ENCODE measurements around the gene PIH1D1. TPM values are rescaled to one million over a fixed set of nuclear protein-coding genes. Genes with fewer than 3 reads are reported as not detected.

PIH1D1 gene
- total and polyA plus RNA-seq, 2 of the 13 experiments (the other 11 are each of a cell fraction or from before 2014, with no cell fraction given) = 110 to 137 TPM

- TF ChIP-seq, protein P1, sequence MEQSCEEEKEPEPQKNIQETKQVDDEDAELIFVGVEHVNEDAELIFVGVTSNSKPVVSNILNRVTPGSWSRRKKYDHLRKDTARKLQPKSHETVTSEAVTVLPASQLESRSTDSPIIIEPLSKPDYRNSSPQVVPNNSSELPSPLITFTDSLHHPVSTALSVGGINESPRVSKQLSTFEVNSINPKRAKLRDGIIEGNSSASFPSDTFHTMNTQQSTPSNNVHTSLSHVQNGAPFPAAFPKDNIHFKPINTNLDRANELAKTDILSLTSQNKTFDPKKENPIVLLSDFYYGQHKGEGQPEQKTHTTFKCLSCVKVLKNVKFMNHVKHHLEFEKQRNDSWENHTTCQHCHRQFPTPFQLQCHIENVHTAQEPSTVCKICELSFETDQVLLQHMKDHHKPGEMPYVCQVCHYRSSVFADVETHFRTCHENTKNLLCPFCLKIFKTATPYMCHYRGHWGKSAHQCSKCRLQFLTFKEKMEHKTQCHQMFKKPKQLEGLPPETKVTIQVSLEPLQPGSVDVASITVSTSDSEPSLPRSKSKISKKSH (CRISPR knock-in tag; IDR thresholded peaks at IDR 0.05; ENCODE audit: borderline replicate concordance) = no peak
- TF ChIP-seq, protein P2, sequence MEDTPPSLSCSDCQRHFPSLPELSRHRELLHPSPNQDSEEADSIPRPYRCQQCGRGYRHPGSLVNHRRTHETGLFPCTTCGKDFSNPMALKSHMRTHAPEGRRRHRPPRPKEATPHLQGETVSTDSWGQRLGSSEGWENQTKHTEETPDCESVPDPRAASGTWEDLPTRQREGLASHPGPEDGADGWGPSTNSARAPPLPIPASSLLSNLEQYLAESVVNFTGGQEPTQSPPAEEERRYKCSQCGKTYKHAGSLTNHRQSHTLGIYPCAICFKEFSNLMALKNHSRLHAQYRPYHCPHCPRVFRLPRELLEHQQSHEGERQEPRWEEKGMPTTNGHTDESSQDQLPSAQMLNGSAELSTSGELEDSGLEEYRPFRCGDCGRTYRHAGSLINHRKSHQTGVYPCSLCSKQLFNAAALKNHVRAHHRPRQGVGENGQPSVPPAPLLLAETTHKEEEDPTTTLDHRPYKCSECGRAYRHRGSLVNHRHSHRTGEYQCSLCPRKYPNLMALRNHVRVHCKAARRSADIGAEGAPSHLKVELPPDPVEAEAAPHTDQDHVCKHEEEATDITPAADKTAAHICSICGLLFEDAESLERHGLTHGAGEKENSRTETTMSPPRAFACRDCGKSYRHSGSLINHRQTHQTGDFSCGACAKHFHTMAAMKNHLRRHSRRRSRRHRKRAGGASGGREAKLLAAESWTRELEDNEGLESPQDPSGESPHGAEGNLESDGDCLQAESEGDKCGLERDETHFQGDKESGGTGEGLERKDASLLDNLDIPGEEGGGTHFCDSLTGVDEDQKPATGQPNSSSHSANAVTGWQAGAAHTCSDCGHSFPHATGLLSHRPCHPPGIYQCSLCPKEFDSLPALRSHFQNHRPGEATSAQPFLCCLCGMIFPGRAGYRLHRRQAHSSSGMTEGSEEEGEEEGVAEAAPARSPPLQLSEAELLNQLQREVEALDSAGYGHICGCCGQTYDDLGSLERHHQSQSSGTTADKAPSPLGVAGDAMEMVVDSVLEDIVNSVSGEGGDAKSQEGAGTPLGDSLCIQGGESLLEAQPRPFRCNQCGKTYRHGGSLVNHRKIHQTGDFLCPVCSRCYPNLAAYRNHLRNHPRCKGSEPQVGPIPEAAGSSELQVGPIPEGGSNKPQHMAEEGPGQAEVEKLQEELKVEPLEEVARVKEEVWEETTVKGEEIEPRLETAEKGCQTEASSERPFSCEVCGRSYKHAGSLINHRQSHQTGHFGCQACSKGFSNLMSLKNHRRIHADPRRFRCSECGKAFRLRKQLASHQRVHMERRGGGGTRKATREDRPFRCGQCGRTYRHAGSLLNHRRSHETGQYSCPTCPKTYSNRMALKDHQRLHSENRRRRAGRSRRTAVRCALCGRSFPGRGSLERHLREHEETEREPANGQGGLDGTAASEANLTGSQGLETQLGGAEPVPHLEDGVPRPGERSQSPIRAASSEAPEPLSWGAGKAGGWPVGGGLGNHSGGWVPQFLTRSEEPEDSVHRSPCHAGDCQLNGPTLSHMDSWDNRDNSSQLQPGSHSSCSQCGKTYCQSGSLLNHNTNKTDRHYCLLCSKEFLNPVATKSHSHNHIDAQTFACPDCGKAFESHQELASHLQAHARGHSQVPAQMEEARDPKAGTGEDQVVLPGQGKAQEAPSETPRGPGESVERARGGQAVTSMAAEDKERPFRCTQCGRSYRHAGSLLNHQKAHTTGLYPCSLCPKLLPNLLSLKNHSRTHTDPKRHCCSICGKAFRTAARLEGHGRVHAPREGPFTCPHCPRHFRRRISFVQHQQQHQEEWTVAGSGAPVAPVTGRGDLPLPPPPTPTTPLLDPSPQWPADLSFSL (CRISPR knock-in tag; IDR thresholded peaks at IDR 0.05) = no peak
- no peak for TF ChIP-seq KLF11 (CRISPR knock-in tag; IDR thresholded peaks at IDR 0.05)
Measured at GRCh38 chr19:49448432-49448786, 3.2 kb downstream of the PIH1D1 start (continued).
